Body of pancreas (tissue), 4 donors: Measurements from ENCODE around the gene UCK2.

ENCODE experiments used
- CTCF ChIP-seq, 7 experiments: fragments of 450-650 bp in 4 of 7; fragments of 200-600 bp in 3 of 7; sonication (generic) in 3 of 7; IDR thresholded peaks; one replicate each; pipeline ENCODE4 v1.5.1; 2016 to 2019; ENCODE audit warnings: antibody characterized with exemption in 7 of 7
- POLR2A ChIP-seq, 3 donors: fragments of 450-650 bp; IDR thresholded peaks; one replicate each; pipeline ENCODE4 v1.6.1; 2016; ENCODE audit warnings: antibody characterized with exemption in 3 of 3, mild to moderate bottlenecking in 2 of 3

- no peak for TF ChIP-seq CTCF (IDR thresholded peaks at IDR 0.05)
- TF ChIP-seq POLR2A (IDR thresholded peaks at IDR 0.05): no peak
Measured at GRCh38 chr1:165832902-165833301, 5.5 kb downstream of the UCK2 start.
